ENCODE measurements around the gene KDM6A. TPM values are rescaled to one million over a fixed set of nuclear protein-coding genes. Genes with fewer than 3 reads are reported as not detected.

The KDM6A gene
- total and polyA plus RNA-seq, 2 donors (not counting 1 experiment from before 2014, with no cell fraction given): 13.8 to 28.4 TPM

- no peak for TF ChIP-seq CTCF (conservative IDR thresholded peaks at IDR 0.05 in 1 of 2, IDR thresholded peaks at IDR 0.05 in 1 of 2; ENCODE audit: low read depth in 1 of 2, low read length in 2 of 2)
- TF ChIP-seq EZH2 (IDR thresholded peaks at IDR 0.05; ENCODE audit: low read length, missing control alignments): no peak
- peaks cover 64% of the 10 kb centered on the region for H3K79me2 ChIP-seq (ENCODE audit: control insufficient read depth, insufficient read depth, low read length)
- no peak overlapping the region for H3K9ac ChIP-seq (ENCODE audit: insufficient read depth, low read length)
- no peaks in the 10 kb centered on the region for H4K20me1 ChIP-seq (ENCODE audit: control insufficient read depth, extremely low read depth, insufficient read depth, low read length)
- H3K4me2 ChIP-seq (ENCODE audit: extremely low read depth, insufficient read depth, low read length): no peak overlapping the region
- H3K4me3 ChIP-seq (replicated peaks in 1 of 4; ENCODE audit: control extremely low read depth in 1 of 4, insufficient read depth in 1 of 4, low read depth in 3 of 4, low read length in 4 of 4): no peak overlapping the region
- no peaks in the 10 kb centered on the region for H3K4me1 ChIP-seq (ENCODE audit: control insufficient read depth, extremely low read depth, insufficient read depth, low read length)
- H3K27me3 ChIP-seq (ENCODE audit: control insufficient read depth, insufficient read depth, low read length): no peaks in the 10 kb centered on the region
- H3K9me3 ChIP-seq (ENCODE audit: control insufficient read depth, insufficient read depth, low read depth, low read length): no peaks in the 10 kb centered on the region
- no peak overlapping the region for H2AFZ ChIP-seq (ENCODE audit: low read length)
- DNase-seq (ENCODE audit: low read depth in 2 of 2): no peak
- no peak overlapping the region for H3K27ac ChIP-seq (ENCODE audit: insufficient read depth, low read length)
- H3K36me3 ChIP-seq (ENCODE audit: control insufficient read depth, insufficient read depth, low read length): no peaks in the 10 kb centered on the region
These were observed 50.0 kb downstream of the KDM6A start for GRCh38 chrX:44922980-44923379.

- H4K20me1 ChIP-seq (ENCODE audit: control insufficient read depth, extremely low read depth, insufficient read depth, low read length): no peaks in the 10 kb centered on the region
- peaks cover 75% of the 10 kb centered on the region for H3K79me2 ChIP-seq (ENCODE audit: control insufficient read depth, insufficient read depth, low read length)
- H2AFZ ChIP-seq (ENCODE audit: low read length): no peak overlapping the region
- no peak for TF ChIP-seq EZH2 (IDR thresholded peaks at IDR 0.05; ENCODE audit: low read length, missing control alignments)
- no peak for TF ChIP-seq CTCF (conservative IDR thresholded peaks at IDR 0.05 in 1 of 2, IDR thresholded peaks at IDR 0.05 in 1 of 2; ENCODE audit: low read depth in 1 of 2, low read length in 2 of 2)
- H3K27ac ChIP-seq (ENCODE audit: insufficient read depth, low read length): no peak overlapping the region
- no peak for DNase-seq (ENCODE audit: low read depth in 2 of 2)
- H3K4me1 ChIP-seq (ENCODE audit: control insufficient read depth, extremely low read depth, insufficient read depth, low read length): no peaks in the 10 kb centered on the region
- no peak overlapping the region for H3K4me3 ChIP-seq (replicated peaks in 1 of 4; ENCODE audit: control extremely low read depth in 1 of 4, insufficient read depth in 1 of 4, low read depth in 3 of 4, low read length in 4 of 4)
- no peak overlapping the region for H3K4me2 ChIP-seq (ENCODE audit: extremely low read depth, insufficient read depth, low read length)
- no peaks in the 10 kb centered on the region for H3K27me3 ChIP-seq (ENCODE audit: control insufficient read depth, insufficient read depth, low read length)
- no peak overlapping the region for H3K9ac ChIP-seq (ENCODE audit: insufficient read depth, low read length)
- H3K36me3 ChIP-seq (ENCODE audit: control insufficient read depth, insufficient read depth, low read length): no peaks in the 10 kb centered on the region
- H3K9me3 ChIP-seq (ENCODE audit: control insufficient read depth, insufficient read depth, low read depth, low read length): no peaks in the 10 kb centered on the region
These were observed 54.4 kb downstream of the KDM6A start for GRCh38 chrX:44927398-44927797.

- H3K27me3 ChIP-seq (ENCODE audit: control insufficient read depth, insufficient read depth, low read length): no peaks in the 10 kb centered on the region
- H3K4me2 ChIP-seq (ENCODE audit: extremely low read depth, insufficient read depth, low read length): no peak overlapping the region
- no peak for TF ChIP-seq EZH2 (IDR thresholded peaks at IDR 0.05; ENCODE audit: low read length, missing control alignments)
- no peak for TF ChIP-seq CTCF (conservative IDR thresholded peaks at IDR 0.05 in 1 of 2, IDR thresholded peaks at IDR 0.05 in 1 of 2; ENCODE audit: low read depth in 1 of 2, low read length in 2 of 2)
- no peak for DNase-seq (ENCODE audit: low read depth in 2 of 2)
- no peak overlapping the region for H2AFZ ChIP-seq (ENCODE audit: low read length)
- no peaks in the 10 kb centered on the region for H4K20me1 ChIP-seq (ENCODE audit: control insufficient read depth, extremely low read depth, insufficient read depth, low read length)
- H3K79me2 ChIP-seq (ENCODE audit: control insufficient read depth, insufficient read depth, low read length): peaks cover 57% of the 10 kb centered on the region
- H3K4me3 ChIP-seq (replicated peaks in 1 of 4; ENCODE audit: control extremely low read depth in 1 of 4, insufficient read depth in 1 of 4, low read depth in 3 of 4, low read length in 4 of 4): no peak overlapping the region
- H3K4me1 ChIP-seq (ENCODE audit: control insufficient read depth, extremely low read depth, insufficient read depth, low read length): no peaks in the 10 kb centered on the region
- no peak overlapping the region for H3K9ac ChIP-seq (ENCODE audit: insufficient read depth, low read length)
- no peaks in the 10 kb centered on the region for H3K36me3 ChIP-seq (ENCODE audit: control insufficient read depth, insufficient read depth, low read length)
- H3K27ac ChIP-seq (ENCODE audit: insufficient read depth, low read length): no peak overlapping the region
- H3K9me3 ChIP-seq (ENCODE audit: control insufficient read depth, insufficient read depth, low read depth, low read length): no peaks in the 10 kb centered on the region
These were observed 58.5 kb downstream of the KDM6A start for GRCh38 chrX:44931441-44931973.
